ENCODE results near the gene RGS3.

Gene RGS3

DNA sequence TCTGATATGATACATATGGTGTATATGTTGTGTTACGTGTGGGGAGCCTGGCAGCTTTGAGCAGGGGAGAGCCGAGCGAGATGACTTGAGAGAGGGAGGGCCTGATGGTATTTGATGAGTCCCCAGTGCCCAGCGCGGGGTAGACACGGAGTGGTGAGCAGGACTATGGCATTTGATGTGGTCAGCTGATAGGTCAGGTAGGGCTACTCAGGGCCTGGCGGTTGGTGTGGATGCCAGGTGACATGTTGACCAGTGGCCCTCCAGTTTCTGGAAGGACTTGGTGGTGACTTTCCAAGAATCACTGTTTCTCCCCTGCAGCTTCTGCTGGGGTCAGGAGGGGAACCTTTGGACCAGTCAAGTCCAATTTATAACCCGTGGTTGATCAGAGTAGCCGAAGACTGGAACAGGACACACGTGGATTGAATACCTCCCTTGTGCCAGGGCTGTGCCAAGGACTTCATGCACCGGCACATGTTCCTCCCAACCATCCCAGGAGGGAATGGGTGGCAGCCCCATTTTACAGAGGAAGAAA, 148.8 kb downstream of the RGS3 start:
- H3K4me3 ChIP-seq (ENCODE audit: low read length in 2 of 2) = no peak overlapping the region
- no peaks in the 10 kb centered on the region for H3K27me3 ChIP-seq (ENCODE audit: control insufficient read depth in 3 of 3, insufficient read depth in 3 of 3, low read depth in 1 of 3, low read length in 3 of 3)
- peaks cover 0 to 1% of the 10 kb centered on the region in 2 donors for H3K9me3 ChIP-seq (replicated peaks in 1 of 2; ENCODE audit: control insufficient read depth in 2 of 2, insufficient read depth in 1 of 2, low read depth in 1 of 2, low read length in 2 of 2)
- H3K36me3 ChIP-seq (replicated peaks in 1 of 2; ENCODE audit: control insufficient read depth in 2 of 2, insufficient read depth in 2 of 2, low read length in 2 of 2) = no peaks in the 10 kb centered on the region
- DNase-seq (ENCODE audit: low spot score) = no peak
- H2BK120ac ChIP-seq (ENCODE audit: low read depth, low read length) = no peak overlapping the region
- no CpG with 5 or more reads among the region's 11 CpGs for WGBS, 2 donors (ENCODE audit: extremely low coverage in 2 of 2, insufficient read length in 2 of 2, insufficient replicate concordance in 1 of 2)
- peaks cover 21 to 22% of the 10 kb centered on the region in 2 donors for H3K4me1 ChIP-seq (ENCODE audit: control insufficient read depth in 2 of 2, insufficient read depth in 1 of 2, low read depth in 1 of 2, low read length in 2 of 2)
- peak overlapping the region; percentile 71 for H2BK15ac ChIP-seq (ENCODE audit: low read length)
- H2AFZ ChIP-seq (ENCODE audit: low read length) = no peak overlapping the region
- H3K4me2 ChIP-seq (ENCODE audit: insufficient read depth, low read length, poor library complexity, severe bottlenecking) = no peak overlapping the region
- H3K27ac ChIP-seq (replicated peaks; ENCODE audit: low read length) = no peak overlapping the region
- no peak overlapping the region for H3K23ac ChIP-seq (ENCODE audit: low read depth, low read length, poor library complexity)
- H2BK5ac ChIP-seq (ENCODE audit: low read length) = no peak overlapping the region
- no peak overlapping the region for H4K8ac ChIP-seq (ENCODE audit: low read depth, low read length)
- no peak overlapping the region for H3K9ac ChIP-seq (ENCODE audit: low read depth, low read length, poor library complexity)
- no peaks in the 10 kb centered on the region for H3K79me1 ChIP-seq (ENCODE audit: low read depth, low read length)
- H2BK12ac ChIP-seq (ENCODE audit: low read length) = no peak overlapping the region
- H3K14ac ChIP-seq (ENCODE audit: low read length) = no peak overlapping the region
- H3K4ac ChIP-seq (ENCODE audit: low read length) = no peak overlapping the region
- H2AK5ac ChIP-seq (ENCODE audit: low read depth, low read length) = peak overlapping the region; percentile 66
- peak overlapping the region; percentile 1 for H3K18ac ChIP-seq (ENCODE audit: low read length)
- H4K91ac ChIP-seq (ENCODE audit: low read depth, low read length, poor library complexity) = no peak overlapping the region

DNA sequence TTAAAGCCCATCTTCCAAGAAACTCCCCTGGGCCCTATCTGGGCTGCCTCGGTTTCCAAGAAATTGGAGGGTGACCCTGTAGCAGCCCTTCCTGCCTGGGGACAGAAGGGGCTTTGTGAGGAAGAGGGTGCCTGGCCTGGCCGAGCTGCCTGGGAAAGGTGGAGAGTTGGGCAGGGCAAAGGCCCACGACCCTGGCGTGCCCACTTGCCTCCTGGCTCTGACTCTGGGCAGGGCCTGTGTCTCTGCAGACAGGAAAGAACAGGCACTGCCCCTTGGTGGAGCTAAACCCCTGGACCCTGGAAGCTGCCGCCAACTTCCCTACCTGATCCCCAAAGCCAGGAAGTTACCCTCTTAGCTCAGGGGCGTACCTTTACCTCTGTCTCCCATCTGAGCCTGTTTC, 149.3 kb downstream of the RGS3 start:
- no peak overlapping the region for H3K18ac ChIP-seq (ENCODE audit: low read length)

DNA sequence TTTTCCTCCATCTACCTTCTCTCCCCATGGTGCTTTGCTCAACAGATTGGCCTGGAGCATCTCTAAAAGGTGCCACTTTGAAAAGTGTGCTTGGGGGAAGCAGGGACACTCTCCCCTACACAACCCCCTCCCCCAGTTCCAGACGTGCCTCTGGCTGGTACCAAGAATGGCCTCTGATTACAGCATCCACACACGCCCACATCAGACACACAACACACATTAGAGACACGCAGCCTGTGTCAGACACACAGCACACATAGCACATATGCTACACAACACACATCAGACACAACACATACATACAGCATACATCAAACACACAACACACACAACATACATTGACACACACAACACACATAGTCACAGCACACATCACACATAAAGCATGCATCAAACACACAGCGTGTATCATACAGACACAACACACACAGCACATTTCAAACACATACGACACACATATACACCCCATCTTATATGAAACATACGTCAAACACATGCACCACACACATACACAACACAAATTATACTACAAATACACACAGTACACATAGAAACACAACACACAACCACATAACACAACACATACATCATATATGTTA, 150.4 kb downstream of the RGS3 start:
- Histone ChIP-seq H3K79me1 (ENCODE audit: low read depth, low read length) (no peaks in the 10 kb centered on the region), H3K4me1 (ENCODE audit: control insufficient read depth in 2 of 2, insufficient read depth in 1 of 2, low read depth in 1 of 2, low read length in 2 of 2) (peaks cover 24 to 25% of the 10 kb centered on the region in 2 donors), H3K14ac (ENCODE audit: low read length) (peak overlapping the region; percentile 1), H2BK120ac (ENCODE audit: low read depth, low read length) (no peak overlapping the region), H3K4me3 (ENCODE audit: low read length in 2 of 2) (no peak overlapping the region), H3K27me3 (ENCODE audit: control insufficient read depth in 3 of 3, insufficient read depth in 3 of 3, low read depth in 1 of 3, low read length in 3 of 3) (no peaks in the 10 kb centered on the region), H2BK15ac (ENCODE audit: low read length) (no peak overlapping the region), H4K8ac (ENCODE audit: low read depth, low read length) (no peak overlapping the region), H3K9ac (ENCODE audit: low read depth, low read length, poor library complexity) (no peak overlapping the region), H2AK5ac (ENCODE audit: low read depth, low read length) (no peak overlapping the region), H2BK5ac (ENCODE audit: low read length) (no peak overlapping the region), H3K23ac (ENCODE audit: low read depth, low read length, poor library complexity) (no peak overlapping the region), H3K36me3 (replicated peaks in 1 of 2; ENCODE audit: control insufficient read depth in 2 of 2, insufficient read depth in 2 of 2, low read length in 2 of 2) (no peaks in the 10 kb centered on the region), H2AFZ (ENCODE audit: low read length) (no peak overlapping the region), H4K91ac (ENCODE audit: low read depth, low read length, poor library complexity) (no peak overlapping the region), H3K18ac (ENCODE audit: low read length) (no peak overlapping the region), H3K27ac (replicated peaks; ENCODE audit: low read length) (no peak overlapping the region), H2BK12ac (ENCODE audit: low read length) (peak overlapping the region; percentile 95), H3K4ac (ENCODE audit: low read length) (peak overlapping the region; percentile 1), H3K4me2 (ENCODE audit: insufficient read depth, low read length, poor library complexity, severe bottlenecking) (no peak overlapping the region), H3K9me3 (replicated peaks in 1 of 2; ENCODE audit: control insufficient read depth in 2 of 2, insufficient read depth in 1 of 2, low read depth in 1 of 2, low read length in 2 of 2) (peaks cover 0 to 1% of the 10 kb centered on the region in 2 donors)
- no peak for DNase-seq (ENCODE audit: low spot score)
- WGBS, 2 donors (ENCODE audit: extremely low coverage in 2 of 2, insufficient read length in 2 of 2, insufficient replicate concordance in 1 of 2) = 100% methylated on average over 3 of the region's 6 CpGs; no CpG with 5 or more reads in 1 of the 2 donors

More for the DNA sequence above, 149.3 kb downstream of the RGS3 start:
- H3K36me3 ChIP-seq (replicated peaks in 1 of 2; ENCODE audit: control insufficient read depth in 2 of 2, insufficient read depth in 2 of 2, low read length in 2 of 2) = no peaks in the 10 kb centered on the region
- no peak overlapping the region for H4K91ac ChIP-seq (ENCODE audit: low read depth, low read length, poor library complexity)
- WGBS, 2 donors (ENCODE audit: extremely low coverage in 2 of 2, insufficient read length in 2 of 2, insufficient replicate concordance in 1 of 2) = no CpG with 5 or more reads among the region's 6 CpGs
- H3K4me2 ChIP-seq (ENCODE audit: insufficient read depth, low read length, poor library complexity, severe bottlenecking) = no peak overlapping the region
- H2BK5ac ChIP-seq (ENCODE audit: low read length) = no peak overlapping the region
- DNase-seq (ENCODE audit: low spot score) = no peak
- H3K4me3 ChIP-seq (ENCODE audit: low read length in 2 of 2) = no peak overlapping the region
- H3K9me3 ChIP-seq (replicated peaks in 1 of 2; ENCODE audit: control insufficient read depth in 2 of 2, insufficient read depth in 1 of 2, low read depth in 1 of 2, low read length in 2 of 2) = peaks cover 0 to 1% of the 10 kb centered on the region in 2 donors
- no peak overlapping the region for H2BK120ac ChIP-seq (ENCODE audit: low read depth, low read length)
- H3K4ac ChIP-seq (ENCODE audit: low read length) = no peak overlapping the region
- H2BK15ac ChIP-seq (ENCODE audit: low read length) = no peak overlapping the region
- H4K8ac ChIP-seq (ENCODE audit: low read depth, low read length) = no peak overlapping the region
- no peak overlapping the region for H3K23ac ChIP-seq (ENCODE audit: low read depth, low read length, poor library complexity)
- H3K9ac ChIP-seq (ENCODE audit: low read depth, low read length, poor library complexity) = no peak overlapping the region
- H3K14ac ChIP-seq (ENCODE audit: low read length) = no peak overlapping the region
- H2AFZ ChIP-seq (ENCODE audit: low read length) = no peak overlapping the region
- H2BK12ac ChIP-seq (ENCODE audit: low read length) = no peak overlapping the region
- H3K79me1 ChIP-seq (ENCODE audit: low read depth, low read length) = no peaks in the 10 kb centered on the region
- H3K4me1 ChIP-seq (ENCODE audit: control insufficient read depth in 2 of 2, insufficient read depth in 1 of 2, low read depth in 1 of 2, low read length in 2 of 2) = peaks cover 24 to 25% of the 10 kb centered on the region in 2 donors
- H3K27ac ChIP-seq (replicated peaks; ENCODE audit: low read length) = no peak overlapping the region
- peak overlapping the region; percentile 53 for H2AK5ac ChIP-seq (ENCODE audit: low read depth, low read length)
- H3K27me3 ChIP-seq (ENCODE audit: control insufficient read depth in 3 of 3, insufficient read depth in 3 of 3, low read depth in 1 of 3, low read length in 3 of 3) = no peaks in the 10 kb centered on the region

DNA sequence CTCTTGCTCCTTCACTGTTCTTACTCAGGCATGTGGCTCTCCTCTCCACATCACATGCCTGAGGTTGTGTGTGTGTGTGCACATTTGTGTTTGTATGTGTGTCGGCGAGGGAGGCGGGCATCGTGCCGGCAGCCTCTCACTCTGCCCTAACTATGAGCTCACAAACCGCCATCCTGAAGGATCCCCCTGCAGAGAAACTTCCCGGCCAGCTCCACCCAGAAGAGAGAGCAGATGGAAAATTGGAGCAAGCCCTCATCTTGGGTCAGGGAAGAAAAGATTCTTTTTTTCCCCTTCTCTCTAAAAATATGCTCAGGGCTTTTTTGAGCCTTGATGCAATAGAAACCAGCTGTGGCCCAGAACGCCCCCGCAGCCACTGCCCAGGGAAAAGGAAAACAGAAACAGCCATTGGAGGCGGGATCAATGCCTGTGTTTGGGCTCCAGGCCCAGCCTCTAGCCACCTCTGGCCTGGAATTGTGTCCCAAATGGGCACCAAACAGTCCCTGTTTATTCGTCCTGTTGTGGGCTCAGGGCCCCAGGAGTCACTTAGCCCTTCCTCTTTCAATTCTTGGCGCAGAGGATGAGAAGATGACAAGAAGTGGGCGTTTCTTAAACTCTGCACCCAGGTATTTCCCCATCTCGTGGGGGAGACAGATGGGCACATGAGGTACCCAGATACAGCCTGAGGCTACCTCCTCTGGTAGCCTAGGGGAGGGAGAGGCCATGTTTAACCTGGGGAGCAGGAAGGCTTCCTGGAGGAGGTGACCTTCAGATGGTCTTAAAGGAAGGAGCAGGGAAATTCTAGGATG, 151.5 kb downstream of the RGS3 start:
- Histone ChIP-seq H2BK5ac (ENCODE audit: low read length) (no peak overlapping the region), H3K27me3 (ENCODE audit: control insufficient read depth in 3 of 3, insufficient read depth in 3 of 3, low read depth in 1 of 3, low read length in 3 of 3) (no peaks in the 10 kb centered on the region), H4K8ac (ENCODE audit: low read depth, low read length) (no peak overlapping the region), H2BK12ac (ENCODE audit: low read length) (no peak overlapping the region), H3K4me3 (ENCODE audit: low read length in 2 of 2) (no peak overlapping the region), H3K23ac (ENCODE audit: low read depth, low read length, poor library complexity) (no peak overlapping the region), H3K9me3 (replicated peaks in 1 of 2; ENCODE audit: control insufficient read depth in 2 of 2, insufficient read depth in 1 of 2, low read depth in 1 of 2, low read length in 2 of 2) (peaks cover 0 to 1% of the 10 kb centered on the region in 2 donors), H2BK120ac (ENCODE audit: low read depth, low read length) (peak overlapping the region; percentile 73), H4K91ac (ENCODE audit: low read depth, low read length, poor library complexity) (no peak overlapping the region), H2AK5ac (ENCODE audit: low read depth, low read length) (peak overlapping the region; percentile 76), H3K18ac (ENCODE audit: low read length) (peak overlapping the region; percentile 2), H3K14ac (ENCODE audit: low read length) (no peak overlapping the region), H3K4me1 (ENCODE audit: control insufficient read depth in 2 of 2, insufficient read depth in 1 of 2, low read depth in 1 of 2, low read length in 2 of 2) (peaks cover 19 to 22% of the 10 kb centered on the region in 2 donors), H3K36me3 (replicated peaks in 1 of 2; ENCODE audit: control insufficient read depth in 2 of 2, insufficient read depth in 2 of 2, low read length in 2 of 2) (no peaks in the 10 kb centered on the region), H2AFZ (ENCODE audit: low read length) (peak overlapping the region; percentile 65), H3K4me2 (ENCODE audit: insufficient read depth, low read length, poor library complexity, severe bottlenecking) (no peak overlapping the region), H3K4ac (ENCODE audit: low read length) (no peak overlapping the region), H3K79me1 (ENCODE audit: low read depth, low read length) (no peaks in the 10 kb centered on the region), H3K9ac (ENCODE audit: low read depth, low read length, poor library complexity) (no peak overlapping the region), H2BK15ac (ENCODE audit: low read length) (no peak overlapping the region), H3K27ac (replicated peaks; ENCODE audit: low read length) (no peak overlapping the region)
- no peak for DNase-seq (ENCODE audit: low spot score)
- WGBS, 2 donors (ENCODE audit: extremely low coverage in 2 of 2, insufficient read length in 2 of 2, insufficient replicate concordance in 1 of 2) = no CpG with 5 or more reads among the region's 14 CpGs
